ENCODE results near the gene AHSG.

- TF ChIP-seq POLR2A (IDR thresholded peaks at IDR 0.05) (no peak), CTCF (IDR thresholded peaks at IDR 0.05) (no peak), POLR2AphosphoS5 (IDR thresholded peaks at IDR 0.05) (no peak), EP300 (IDR thresholded peaks at IDR 0.05) (no peak)
Measured at GRCh38 chr3:186589856-186590579, 22.8 kb upstream of the AHSG start.
